GM10266 (cell line): ENCODE measurements around the gene GNAQ.

Source experiments
- DNase-seq: peaks from one replicate; pipeline ENCODE4 v3.0.0; 2012; ENCODE audit errors: extremely low spot score
- TF ChIP-seq, protein P1 (sequence below): IDR thresholded peaks from 2 replicates; pipeline ENCODE4 v1.5.1; 2012; ENCODE audit warnings: mild to moderate bottlenecking, low read depth; ENCODE audit not compliant: control insufficient read depth, insufficient read depth; ENCODE audit errors: missing control alignments

GNAQ gene

DNA sequence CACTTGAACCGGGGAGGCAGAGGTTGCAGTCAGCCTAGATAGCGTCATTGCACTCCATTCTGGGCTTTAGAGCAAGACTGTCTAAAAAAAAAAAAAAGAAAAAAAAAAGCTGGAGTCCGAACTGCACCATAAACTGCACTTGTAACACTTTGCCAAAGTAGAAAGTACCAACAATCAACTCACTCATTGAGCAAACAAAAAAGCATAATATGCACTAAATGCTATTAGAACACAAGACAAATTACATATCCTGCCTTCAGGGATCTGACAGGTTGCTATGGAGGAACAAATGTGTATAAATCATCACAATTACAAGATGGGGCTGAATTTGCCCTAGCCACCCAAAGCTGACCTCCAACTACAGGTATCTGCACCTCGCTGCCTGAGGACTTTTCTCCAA lies 27.9 kb downstream of the GNAQ start:
- no peak for DNase-seq
- TF ChIP-seq, protein P1, sequence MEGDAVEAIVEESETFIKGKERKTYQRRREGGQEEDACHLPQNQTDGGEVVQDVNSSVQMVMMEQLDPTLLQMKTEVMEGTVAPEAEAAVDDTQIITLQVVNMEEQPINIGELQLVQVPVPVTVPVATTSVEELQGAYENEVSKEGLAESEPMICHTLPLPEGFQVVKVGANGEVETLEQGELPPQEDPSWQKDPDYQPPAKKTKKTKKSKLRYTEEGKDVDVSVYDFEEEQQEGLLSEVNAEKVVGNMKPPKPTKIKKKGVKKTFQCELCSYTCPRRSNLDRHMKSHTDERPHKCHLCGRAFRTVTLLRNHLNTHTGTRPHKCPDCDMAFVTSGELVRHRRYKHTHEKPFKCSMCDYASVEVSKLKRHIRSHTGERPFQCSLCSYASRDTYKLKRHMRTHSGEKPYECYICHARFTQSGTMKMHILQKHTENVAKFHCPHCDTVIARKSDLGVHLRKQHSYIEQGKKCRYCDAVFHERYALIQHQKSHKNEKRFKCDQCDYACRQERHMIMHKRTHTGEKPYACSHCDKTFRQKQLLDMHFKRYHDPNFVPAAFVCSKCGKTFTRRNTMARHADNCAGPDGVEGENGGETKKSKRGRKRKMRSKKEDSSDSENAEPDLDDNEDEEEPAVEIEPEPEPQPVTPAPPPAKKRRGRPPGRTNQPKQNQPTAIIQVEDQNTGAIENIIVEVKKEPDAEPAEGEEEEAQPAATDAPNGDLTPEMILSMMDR: no peak

DNA sequence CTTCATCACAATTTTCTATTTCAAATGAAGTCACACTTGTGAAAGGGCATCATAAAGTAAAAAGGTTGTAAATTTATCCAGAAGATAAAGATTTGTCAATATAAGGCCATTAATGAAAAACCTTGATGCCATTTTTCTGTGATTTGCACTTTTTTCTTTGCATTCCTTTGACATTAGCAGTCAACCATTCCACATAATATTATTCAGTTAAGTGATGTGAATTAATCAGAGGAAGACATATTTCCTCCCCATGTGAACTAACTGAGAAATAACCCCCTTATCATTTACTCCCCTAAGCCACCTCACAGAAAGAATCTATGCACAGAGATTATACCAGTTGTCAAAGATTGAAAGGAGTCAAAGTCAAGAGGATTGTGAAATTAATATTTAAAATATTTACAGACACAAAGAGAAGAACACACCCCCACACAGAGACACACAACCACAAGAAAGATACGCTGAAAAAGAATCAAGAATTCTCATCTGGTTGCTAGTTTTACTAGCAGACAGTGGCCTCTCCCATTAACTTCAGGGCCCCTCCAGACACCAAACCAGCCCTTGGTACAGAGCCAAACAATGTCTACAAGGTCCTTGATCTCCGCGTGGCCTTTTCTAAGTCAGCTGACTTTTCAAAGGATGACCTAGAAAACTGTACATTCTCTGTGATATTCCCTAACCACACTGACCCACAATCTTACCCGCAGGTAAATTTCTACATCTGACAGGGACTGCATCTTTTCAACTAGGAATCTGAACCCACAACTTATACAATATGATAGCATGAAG lies 29.5 kb downstream of the GNAQ start:
- TF ChIP-seq, protein P1: no peak
- DNase-seq: no peak

DNA sequence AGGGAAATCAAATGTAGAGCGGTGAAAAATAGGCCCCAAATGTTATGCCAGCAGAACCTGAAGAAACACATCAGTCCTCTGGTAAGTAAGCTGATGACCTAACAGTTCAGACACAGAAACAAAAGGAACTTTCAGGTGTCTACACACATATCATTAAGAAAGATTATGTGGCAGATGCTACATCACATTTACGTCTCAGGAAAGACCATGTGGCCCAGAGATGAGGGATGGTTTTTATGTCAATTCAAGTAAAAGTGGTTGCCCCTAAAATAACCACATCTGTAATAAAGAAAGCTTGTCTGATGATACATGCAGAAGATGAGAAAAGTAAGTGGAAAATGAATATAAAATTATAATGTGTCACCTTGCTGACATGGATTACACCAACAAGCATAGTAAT lies 31.4 kb downstream of the GNAQ start:
- TF ChIP-seq, protein P1: no peak
- DNase-seq: no peak

DNA sequence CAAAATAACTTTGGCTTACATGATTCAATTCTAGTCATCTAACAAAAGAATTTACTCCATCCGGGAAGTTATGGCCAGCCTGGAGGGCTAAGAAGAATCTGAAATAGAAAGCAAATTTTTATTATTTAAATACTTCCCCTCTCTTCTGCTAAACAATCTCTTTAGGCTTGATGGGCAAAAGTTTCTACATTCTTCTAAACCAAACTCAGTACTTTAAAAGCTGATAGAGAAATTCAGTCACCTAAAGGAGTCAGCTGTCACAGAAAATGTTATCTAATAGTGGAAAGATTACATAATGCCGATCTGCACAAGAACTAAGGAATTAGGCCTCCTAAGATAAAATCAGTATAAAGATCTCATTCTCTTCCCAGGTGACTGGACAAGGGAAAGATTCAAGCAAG lies 32.4 kb downstream of the GNAQ start:
- DNase-seq: no peak
- TF ChIP-seq, protein P1: no peak

DNA sequence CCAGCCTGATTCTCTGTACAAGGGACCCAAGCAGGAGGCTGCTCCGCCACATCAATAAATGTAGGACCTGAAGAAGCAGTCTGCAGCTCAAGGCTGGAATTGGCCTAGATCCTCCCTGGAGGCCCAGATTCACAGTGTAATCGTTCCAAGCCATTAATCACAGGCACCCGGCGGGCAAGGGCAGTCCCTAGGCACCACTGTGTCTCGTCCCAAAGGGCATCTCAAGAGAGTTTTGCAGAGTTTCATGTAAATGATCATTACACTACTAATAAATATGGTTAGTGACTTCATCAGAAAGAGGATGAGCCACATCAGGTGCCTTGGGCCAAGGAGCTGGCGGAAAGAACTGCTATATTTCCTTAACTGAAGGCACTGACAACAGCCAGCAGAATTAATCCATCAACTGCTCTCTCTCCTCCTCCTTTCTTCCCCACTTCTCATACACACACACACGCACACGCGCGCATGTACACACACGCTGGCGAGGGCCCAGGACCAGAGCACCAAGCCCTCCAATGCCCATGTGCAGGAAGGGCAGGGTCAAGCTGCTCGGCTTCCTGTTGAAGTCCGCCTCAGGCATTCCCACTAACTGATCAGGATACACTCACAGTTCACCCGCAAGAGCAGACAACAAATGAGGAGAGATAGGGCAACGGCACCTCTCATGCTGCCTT lies 33.9 kb downstream of the GNAQ start:
- no peak for DNase-seq

DNA sequence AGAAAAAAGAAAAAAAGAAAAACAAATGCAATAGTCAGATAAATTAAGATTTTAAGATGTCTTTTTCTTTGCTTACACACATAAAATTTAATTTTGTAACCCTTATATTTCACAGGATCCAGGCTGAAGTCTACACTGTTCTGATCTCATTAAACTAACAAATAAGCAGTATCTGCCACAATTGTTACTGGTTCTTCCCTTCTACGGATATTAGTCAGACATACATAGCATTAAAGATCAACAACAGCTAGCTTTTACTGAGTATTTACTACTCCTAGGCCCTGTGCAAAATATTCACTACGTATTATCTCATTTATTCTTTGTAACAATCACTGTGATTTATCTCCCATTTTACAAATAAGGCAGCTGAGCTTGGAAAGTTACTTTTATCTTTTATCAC lies 34.9 kb downstream of the GNAQ start:
- TF ChIP-seq, protein P1: no peak
- DNase-seq: no peak

More for the DNA sequence above, 33.9 kb downstream of the GNAQ start:
- TF ChIP-seq, protein P1: no peak

DNA sequence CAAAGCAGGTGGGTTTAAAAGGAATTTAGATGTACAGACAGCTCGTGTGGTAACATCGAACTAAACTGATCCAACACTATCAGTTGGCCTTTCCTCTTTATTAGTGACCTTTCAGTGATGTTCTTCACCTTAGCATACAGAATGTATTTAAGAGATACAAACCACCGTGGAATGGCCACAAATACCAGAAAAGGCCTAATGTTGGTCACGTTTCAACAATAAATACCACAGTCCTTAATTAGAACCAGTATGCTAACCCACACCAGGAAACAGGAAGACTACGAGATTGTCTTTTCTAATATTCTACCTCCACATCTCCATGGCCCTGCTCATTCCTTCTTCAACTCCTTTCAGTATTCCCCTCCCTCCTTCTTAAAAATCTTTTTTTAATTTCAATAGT lies 40.4 kb downstream of the GNAQ start:
- DNase-seq: no peak
- TF ChIP-seq, protein P1: no peak
